Lung (tissue), 12 donors: Measurements from ENCODE around the gene GRAMD1A. TPM values are rescaled to one million over a fixed set of nuclear protein-coding genes. Genes with fewer than 3 reads are reported as not detected.

Experiments
- ATAC-seq: fragments of 200-7000 bp; cut with Tn5 transposase; one replicate; pipeline ENCODE4 v1.9.1; 2020; ENCODE audit warnings: moderate number of reproducible peaks; ENCODE audit not compliant: insufficient read depth, low FRiP score
- DNase-seq, 3 donors: peaks; one replicate each; pipeline ENCODE4 v3.0.0-alpha.2; 2013 to 2017
- H3K27ac ChIP-seq, 2 donors: one replicate each; pipeline ENCODE4 v1.5.1; 2013; ENCODE audit warnings: mild to moderate bottlenecking in 2 of 2, moderate library complexity in 2 of 2, control low read depth in 1 of 2, inconsistent platforms in 1 of 2, low read depth in 1 of 2, low read length in 1 of 2
- H3K27me3 ChIP-seq, 3 donors: one replicate each; pipeline ENCODE4 v1.5.1; 2013; ENCODE audit warnings: low read length in 2 of 3; ENCODE audit not compliant: control insufficient read depth in 3 of 3, insufficient read depth in 3 of 3
- H3K36me3 ChIP-seq, 4 donors: one replicate each; pipeline ENCODE4 v1.5.1; 2013; ENCODE audit warnings: low read length in 4 of 4, mild to moderate bottlenecking in 1 of 4, moderate library complexity in 1 of 4; ENCODE audit not compliant: control insufficient read depth in 4 of 4, insufficient read depth in 4 of 4
- H3K4me1 ChIP-seq, 5 donors: one replicate each; pipeline ENCODE4 v1.5.1; 2013; ENCODE audit warnings: low read length in 5 of 5, mild to moderate bottlenecking in 2 of 5, moderate library complexity in 1 of 5; ENCODE audit not compliant: control insufficient read depth in 5 of 5, insufficient read depth in 5 of 5
- H3K4me3 ChIP-seq: one replicate; pipeline ENCODE4 v1.5.1; 2013; ENCODE audit warnings: mild to moderate bottlenecking, control low read depth, moderate library complexity
- H3K9ac ChIP-seq, 2 donors: one replicate each; pipeline ENCODE4 v1.5.1; 2013; ENCODE audit warnings: low read length in 2 of 2, control low read depth in 1 of 2; ENCODE audit not compliant: insufficient read depth in 1 of 2
- H3K9me3 ChIP-seq, 4 donors: one replicate each; pipeline ENCODE4 v1.5.1; 2013; ENCODE audit warnings: low read length in 3 of 4, mild to moderate bottlenecking in 1 of 4, moderate library complexity in 1 of 4; ENCODE audit not compliant: control insufficient read depth in 4 of 4, insufficient read depth in 3 of 4
- CTCF ChIP-seq: IDR thresholded peaks from 2 replicates; pipeline ENCODE4 v1.5.1; 2012; ENCODE audit warnings: mild to moderate bottlenecking; ENCODE audit errors: control extremely low read depth, extremely low read depth
- WGBS, 2 donors: extraction: QIAGEN DNeasy Blood & Tissue Kit; methylation state at CpG; one replicate each; pipeline ENCODE4 v1.1.7; 2013; 5-methylcytosine and 5-hydroxymethylcytosine counted together
- polyA plus RNA-seq, 2 donors: library from polyadenylated mRNA; stranded (reverse); fragments of 200-250 nt; gene quantifications; one replicate each; pipeline ENCODE4 v1.2.1, GENCODE V29; 2013
- total RNA-seq, 2 donors: library from RNA; depleted of rRNA in 1 of 2; stranded (reverse); fragments of >200 nt in 1 of 2; gene quantifications; one replicate each; pipeline ENCODE4 v1.2.1, GENCODE V29; 2014 to 2021
- donor health status: control.
- donor health status: control.
- donor health status: Bipolar disorder and iron deficiency.
- donor health status: healthy.
- donor health status: DM: yes; HTN: yes; CAD: no.

The GRAMD1A gene
- total and polyA plus RNA-seq, 4 donors = 92.2 to 217 (median 133) TPM

DNA sequence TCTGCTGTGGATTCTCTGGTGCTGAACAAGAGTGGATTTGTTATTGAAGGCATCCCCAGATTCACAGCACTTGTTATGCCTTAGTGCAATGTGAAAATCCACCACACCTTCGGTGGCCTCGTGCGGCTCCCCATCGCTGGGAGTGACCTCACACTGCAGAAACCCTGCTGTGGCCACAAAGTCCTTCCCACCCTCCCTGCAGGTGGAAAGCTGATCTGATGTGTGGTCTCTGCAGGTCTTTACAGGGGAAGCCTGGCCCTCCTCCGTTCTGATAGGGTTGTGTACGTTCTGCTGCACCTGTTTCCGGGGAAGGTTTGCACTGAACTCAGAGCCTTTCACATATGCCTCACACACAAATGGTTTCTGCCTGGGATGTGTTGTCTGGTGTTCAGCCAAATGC is 41.1 kb upstream of the GRAMD1A start:
- Histone ChIP-seq H3K9me3 (peaks cover 19 to 52% (median 39%) of the 10 kb centered on the region in 4 donors), H3K9ac (no peak overlapping the region), H3K27ac (no peak overlapping the region), H3K4me1 (peaks cover 0 to 13% (median 3%) of the 10 kb centered on the region in 5 donors), H3K4me3 (no peak overlapping the region), H3K27me3 (no peaks in the 10 kb centered on the region), H3K36me3 (peaks cover 30 to 53% (median 39%) of the 10 kb centered on the region in 4 donors)
- no peak for DNase-seq
- 82 to 90% methylated on average over 7 of the region's 7 CpGs for WGBS, 2 donors
- TF ChIP-seq CTCF = no peak
- ATAC-seq = no peak

- WGBS, 2 donors = 93% methylated on average over 8 of the region's 8 CpGs
- Histone ChIP-seq H3K36me3 (peaks cover 30 to 53% (median 39%) of the 10 kb centered on the region in 4 donors), H3K9me3 (peaks cover 15 to 52% (median 36%) of the 10 kb centered on the region in 4 donors), H3K27ac (no peak overlapping the region), H3K27me3 (no peaks in the 10 kb centered on the region), H3K4me1 (peaks cover 0 to 13% (median 6%) of the 10 kb centered on the region in 5 donors), H3K9ac (no peak overlapping the region), H3K4me3 (no peak overlapping the region)
- no peak for ATAC-seq
- TF ChIP-seq CTCF = no peak
- no peak for DNase-seq
These were observed 39.9 kb upstream of the GRAMD1A start for GRCh38 chr19:34960103-34960805.

DNA sequence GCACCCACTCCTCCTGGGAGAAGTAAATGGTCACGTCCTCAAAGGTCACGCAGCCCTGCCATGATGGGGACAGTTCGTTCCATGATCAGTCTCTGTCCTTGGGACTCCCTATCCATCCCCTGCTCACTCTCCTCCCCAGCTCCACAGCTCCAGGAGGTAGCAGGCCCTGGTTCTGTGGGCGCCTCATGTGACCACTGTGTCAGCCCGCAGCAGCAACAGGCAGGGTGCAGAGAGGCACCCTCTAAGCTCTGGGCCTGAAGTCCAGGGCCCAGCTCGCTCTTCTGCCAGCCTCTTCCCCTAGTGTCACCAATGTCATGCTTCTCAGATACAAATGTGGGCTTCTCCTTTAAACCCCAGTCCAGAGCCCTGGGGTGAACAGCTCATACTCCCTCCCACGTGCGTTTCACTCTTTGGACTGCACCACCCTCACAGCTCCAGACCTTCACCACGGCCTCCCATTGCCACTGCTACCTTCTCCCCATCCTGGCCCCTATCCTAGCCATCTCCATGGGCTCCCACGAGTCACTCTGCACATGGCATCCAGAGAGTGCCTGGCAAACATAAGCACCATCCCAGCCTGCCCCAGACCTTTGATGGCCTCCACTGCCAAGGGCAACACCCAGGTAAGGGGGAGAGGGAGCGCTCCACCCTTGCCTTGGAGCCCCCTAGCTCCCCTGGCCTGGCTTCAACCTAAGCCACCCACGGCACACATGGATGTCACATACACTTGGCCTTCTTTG is 39.0 kb upstream of the GRAMD1A start:
- no peak for ATAC-seq
- H3K4me3 ChIP-seq = no peak overlapping the region
- peaks cover 30 to 46% (median 39%) of the 10 kb centered on the region in 4 donors for H3K36me3 ChIP-seq

More for the DNA sequence above, 39.0 kb upstream of the GRAMD1A start:
- DNase-seq = no peak
- TF ChIP-seq CTCF = no peak
- WGBS, 2 donors = 95 to 96% methylated on average over 12 of the region's 12 CpGs
- Histone ChIP-seq H3K4me1 (peaks cover 0 to 13% (median 6%) of the 10 kb centered on the region in 5 donors), H3K27ac (peak overlapping the region in 1 of 2 donors; percentile 36), H3K27me3 (no peaks in the 10 kb centered on the region), H3K9ac (no peak overlapping the region), H3K9me3 (peaks cover 15 to 52% (median 34%) of the 10 kb centered on the region in 4 donors)
